Measurements from ENCODE around the gene PLPP6. TPM values are rescaled to one million over a fixed set of nuclear protein-coding genes. Genes with fewer than 3 reads are reported as not detected.
"Not testable (repeated sequence)": the region's sequence is repeated elsewhere in the genome, so short reads cannot be mapped to it uniquely, and the experiment has no call there.

The PLPP6 gene
- total RNA-seq (2014; rRNA removed; shearing (Covaris generic)) = 5.7 and 9.0 TPM in 2 replicates

- DNase-seq (ENCODE audit: low read depth) = peak; percentile 95
Measured at GRCh38 chr9:4662108-4662988, at the start of gene PLPP6. Gene PLPP6 (plus strand): TSS chr9:4662294. CDS start chr9:4662376, 82 bp downstream.

- no peak for DNase-seq (ENCODE audit: low read depth)
Measured at GRCh38 chr9:4614627-4615026, 47.5 kb upstream of the PLPP6 start.

GRCh38 chr9:4615251-4615650 lies 46.8 kb upstream of the PLPP6 start:
- DNase-seq (ENCODE audit: low read depth) = no peak

- no peak for DNase-seq (ENCODE audit: low read depth)
Measured at GRCh38 chr9:4615778-4616177, 46.3 kb upstream of the PLPP6 start.

GRCh38 chr9:4617752-4618151 lies 44.3 kb upstream of the PLPP6 start:
- no peak for DNase-seq (ENCODE audit: low read depth)

GRCh38 chr9:4618700-4619099 lies 43.4 kb upstream of the PLPP6 start:
- no peak for DNase-seq (ENCODE audit: low read depth)

- no peak for DNase-seq (ENCODE audit: low read depth)
Measured at GRCh38 chr9:4620057-4620765, 41.9 kb upstream of the PLPP6 start.

GRCh38 chr9:4620881-4621555 lies 41.1 kb upstream of the PLPP6 start:
- peak; percentile 16 for DNase-seq (ENCODE audit: low read depth)

GRCh38 chr9:4622016-4622415 lies 40.1 kb upstream of the PLPP6 start:
- no peak for DNase-seq (ENCODE audit: low read depth)

GRCh38 chr9:4630836-4631235 lies 31.3 kb upstream of the PLPP6 start:
- no peak for DNase-seq (ENCODE audit: low read depth)

- no peak for DNase-seq (ENCODE audit: low read depth)
Measured at GRCh38 chr9:4638968-4639367, 23.1 kb upstream of the PLPP6 start.

GRCh38 chr9:4639420-4639819 lies 22.7 kb upstream of the PLPP6 start:
- DNase-seq (ENCODE audit: low read depth) = no peak

GRCh38 chr9:4640027-4640426 lies 22.1 kb upstream of the PLPP6 start:
- DNase-seq (ENCODE audit: low read depth) = no peak

- DNase-seq (ENCODE audit: low read depth) = no peak
Measured at GRCh38 chr9:4642351-4642750, 19.7 kb upstream of the PLPP6 start.

GRCh38 chr9:4654084-4654483 lies 8.0 kb upstream of the PLPP6 start:
- DNase-seq (ENCODE audit: low read depth) = no peak

GRCh38 chr9:4654538-4654937 lies 7.6 kb upstream of the PLPP6 start:
- no peak for DNase-seq (ENCODE audit: low read depth)

- not testable (repeated sequence) for DNase-seq (ENCODE audit: low read depth)
Measured at GRCh38 chr9:4656196-4656595, 5.9 kb upstream of the PLPP6 start.

- DNase-seq (ENCODE audit: low read depth) = no peak
Measured at GRCh38 chr9:4656621-4657020, 5.5 kb upstream of the PLPP6 start.

GRCh38 chr9:4657426-4658159 lies 4.5 kb upstream of the PLPP6 start:
- DNase-seq (ENCODE audit: low read depth) = no peak

GRCh38 chr9:4660665-4661064 lies 1.4 kb upstream of the PLPP6 start:
- not testable (repeated sequence) for DNase-seq (ENCODE audit: low read depth)

GRCh38 chr9:4661165-4661564 lies 929 bp upstream of the PLPP6 start:
- no peak for DNase-seq (ENCODE audit: low read depth)

- peak; percentile 21 for DNase-seq (ENCODE audit: low read depth)
Measured at GRCh38 chr9:4661611-4662010, 483 bp upstream of the PLPP6 start.
